ENCODE results near the gene AMACR. TPM values are rescaled to one million over a fixed set of nuclear protein-coding genes. Genes with fewer than 3 reads are reported as not detected.
A peak's percentile ranks its signal among the peaks of the same experiment; 100 is the strongest.

Gene AMACR
- total and polyA plus RNA-seq, 9 of the 15 experiments (the other 6 are each of a cell fraction or from before 2014, with no cell fraction given), result 0.72 to 4.6 (median 4.0) TPM

DNA sequence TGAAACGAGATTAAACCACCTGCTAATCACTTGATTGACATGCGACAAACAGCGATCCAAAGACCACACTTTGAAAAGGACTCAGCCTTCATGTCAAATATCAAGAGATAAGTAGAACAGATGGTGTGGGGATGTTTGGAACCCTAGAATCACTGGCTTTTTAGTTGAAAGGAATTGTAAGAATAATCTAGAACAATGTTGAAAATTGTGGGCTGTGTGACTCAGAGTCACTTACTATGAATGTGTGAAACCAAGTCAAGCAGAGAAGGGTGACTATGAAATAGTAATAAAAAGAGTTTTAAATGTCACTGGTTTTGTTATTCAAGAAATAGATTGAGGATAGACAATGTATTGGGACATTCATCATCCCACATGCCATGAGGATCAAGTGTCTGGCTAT, 49.3 kb upstream of the AMACR start:
- H3K36me3 ChIP-seq (ENCODE audit: control insufficient read depth, insufficient read depth, low read length), result no peaks in the 10 kb centered on the region
- no peak overlapping the region for H3K4me3 ChIP-seq
- in situ Hi-C loops (cut with MboI), result no loop called here
- TF ChIP-seq SPI1 (IDR thresholded peaks at IDR 0.05; ENCODE audit: borderline replicate concordance, low read depth, low read length) (no peak), CHD2 (IDR thresholded peaks at IDR 0.05; ENCODE audit: low read depth, low read length) (no peak), SIN3B (IDR thresholded peaks at IDR 0.05; ENCODE audit: low read depth) (no peak)
- TF ChIP-seq, protein P1, sequence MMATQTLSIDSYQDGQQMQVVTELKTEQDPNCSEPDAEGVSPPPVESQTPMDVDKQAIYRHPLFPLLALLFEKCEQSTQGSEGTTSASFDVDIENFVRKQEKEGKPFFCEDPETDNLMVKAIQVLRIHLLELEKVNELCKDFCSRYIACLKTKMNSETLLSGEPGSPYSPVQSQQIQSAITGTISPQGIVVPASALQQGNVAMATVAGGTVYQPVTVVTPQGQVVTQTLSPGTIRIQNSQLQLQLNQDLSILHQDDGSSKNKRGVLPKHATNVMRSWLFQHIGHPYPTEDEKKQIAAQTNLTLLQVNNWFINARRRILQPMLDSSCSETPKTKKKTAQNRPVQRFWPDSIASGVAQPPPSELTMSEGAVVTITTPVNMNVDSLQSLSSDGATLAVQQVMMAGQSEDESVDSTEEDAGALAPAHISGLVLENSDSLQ (IDR thresholded peaks at IDR 0.05), result 0 out of 2 replicates have a peak, but pooled peaks have one; percentile 15
- H3K27ac ChIP-seq (ENCODE audit: extremely low read depth, low read depth, low read length), result no peak overlapping the region
- no peak overlapping the region for H3K4me2 ChIP-seq (ENCODE audit: insufficient read depth, low read length)
- no peaks in the 10 kb centered on the region for H4K20me1 ChIP-seq (replicated peaks; ENCODE audit: control insufficient read depth, insufficient read depth, low read length)
- H3K79me2 ChIP-seq (ENCODE audit: control insufficient read depth, insufficient read depth, low read length), result no peaks in the 10 kb centered on the region
- no peaks in the 10 kb centered on the region for H3K9me1 ChIP-seq (ENCODE audit: control insufficient read depth, insufficient read depth, low read length)
- intact Hi-C loops (cut with micrococcal nuclease), result no loop called here
- ChIA-PET CTCF (ENCODE audit: low intra/inter-chr PET ratio) (no interaction called here), POLR2A (no interaction called here)
- no peaks in the 10 kb centered on the region for H3K4me1 ChIP-seq (replicated peaks in 1 of 2; ENCODE audit: control insufficient read depth in 2 of 2, insufficient read depth in 2 of 2, low read length in 2 of 2)
- no TSS peak for BruUV-seq (replicated peaks)
- no peaks in the 10 kb centered on the region for H3K27me3 ChIP-seq (ENCODE audit: control insufficient read depth in 2 of 2, insufficient read depth in 2 of 2, low read length in 2 of 2)
- 49% methylated on average over 3 of the region's 3 CpGs for WGBS (ENCODE audit: insufficient coverage, low coverage, missing lambda C conversion rate)
- FAIRE-seq (no peak), DNase-seq (ENCODE audit: extremely low read depth in 1 of 4, low spot score in 3 of 4) (no peak), ATAC-seq (no peak)
- 0 out of 2 replicates have a peak, but pooled peaks cover 4% of the 10 kb centered on the region for H3K9me3 ChIP-seq (replicated peaks; ENCODE audit: control insufficient read depth, insufficient read depth, low read depth, low read length)
- no peak overlapping the region for H3K9ac ChIP-seq (ENCODE audit: insufficient read depth in 1 of 2, low read depth in 2 of 2, low read length in 2 of 2)
- H2AFZ ChIP-seq (ENCODE audit: low read depth, low read length), result no peak overlapping the region

DNA sequence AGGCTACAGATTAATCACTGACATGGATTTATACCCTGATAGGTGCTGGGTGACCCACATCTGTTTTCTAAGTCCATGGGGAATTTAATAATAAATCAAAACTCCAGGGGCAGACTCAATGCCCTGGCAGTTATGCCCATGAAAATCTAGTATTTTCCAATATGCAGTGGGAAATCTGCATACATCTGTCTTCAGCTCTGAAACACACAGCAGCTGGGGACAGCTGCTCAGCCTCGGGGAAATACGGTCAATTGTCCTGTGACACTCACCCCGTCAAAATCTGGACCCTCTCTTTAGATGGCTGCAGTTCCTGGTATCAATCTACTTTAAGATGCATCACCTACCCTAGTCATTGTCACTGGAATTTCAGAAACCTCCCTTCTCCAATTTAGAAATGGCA, 47.8 kb upstream of the AMACR start:
- ChIA-PET POLR2A (no interaction called here), CTCF (ENCODE audit: low intra/inter-chr PET ratio) (no interaction called here)
- no peaks in the 10 kb centered on the region for H3K27me3 ChIP-seq (ENCODE audit: control insufficient read depth in 2 of 2, insufficient read depth in 2 of 2, low read length in 2 of 2)
- H3K36me3 ChIP-seq (ENCODE audit: control insufficient read depth, insufficient read depth, low read length), result no peaks in the 10 kb centered on the region
- in situ Hi-C loops (cut with MboI), result no loop called here
- no peak overlapping the region for H3K4me3 ChIP-seq
- no peak overlapping the region for H3K9ac ChIP-seq (ENCODE audit: insufficient read depth in 1 of 2, low read depth in 2 of 2, low read length in 2 of 2)
- H3K9me1 ChIP-seq (ENCODE audit: control insufficient read depth, insufficient read depth, low read length), result no peaks in the 10 kb centered on the region
- 10% methylated on average over 3 of the region's 3 CpGs for WGBS (ENCODE audit: insufficient coverage, low coverage, missing lambda C conversion rate)
- no peak for ATAC-seq
- no peaks in the 10 kb centered on the region for H4K20me1 ChIP-seq (replicated peaks; ENCODE audit: control insufficient read depth, insufficient read depth, low read length)
- H3K9me3 ChIP-seq (replicated peaks; ENCODE audit: control insufficient read depth, insufficient read depth, low read depth, low read length), result no peaks in the 10 kb centered on the region
- no peak for DNase-seq (ENCODE audit: extremely low read depth in 1 of 4, low spot score in 3 of 4)
- FAIRE-seq, result no peak
- no TSS peak for BruUV-seq (replicated peaks)
- intact Hi-C loops (cut with micrococcal nuclease), result no loop called here
- no peaks in the 10 kb centered on the region for H3K79me2 ChIP-seq (ENCODE audit: control insufficient read depth, insufficient read depth, low read length)
- H3K4me1 ChIP-seq (replicated peaks in 1 of 2; ENCODE audit: control insufficient read depth in 2 of 2, insufficient read depth in 2 of 2, low read length in 2 of 2), result no peaks in the 10 kb centered on the region
- no peak overlapping the region for H2AFZ ChIP-seq (ENCODE audit: low read depth, low read length)
- H3K27ac ChIP-seq (ENCODE audit: extremely low read depth, low read depth, low read length), result no peak overlapping the region
- H3K4me2 ChIP-seq (ENCODE audit: insufficient read depth, low read length), result no peak overlapping the region
- TF ChIP-seq TRIM24 (IDR thresholded peaks at IDR 0.05) (no peak), CBX1 (IDR thresholded peaks at IDR 0.05; ENCODE audit: low read depth) (no peak), FOXJ3 (CRISPR knock-in tag; IDR thresholded peaks at IDR 0.05) (no peak), NFRKB (IDR thresholded peaks at IDR 0.05; ENCODE audit: low read depth) (no peak), TBL1XR1 (IDR thresholded peaks at IDR 0.05; ENCODE audit: low read length in 2 of 2) (no peak), SRSF1 (IDR thresholded peaks at IDR 0.05; ENCODE audit: low read depth, low read length) (no peak), CAMTA2 (CRISPR knock-in tag; conservative IDR thresholded peaks at IDR 0.05) (no peak), FOXJ2 (tag; IDR thresholded peaks at IDR 0.05) (no peak)
- TF ChIP-seq, protein P2, sequence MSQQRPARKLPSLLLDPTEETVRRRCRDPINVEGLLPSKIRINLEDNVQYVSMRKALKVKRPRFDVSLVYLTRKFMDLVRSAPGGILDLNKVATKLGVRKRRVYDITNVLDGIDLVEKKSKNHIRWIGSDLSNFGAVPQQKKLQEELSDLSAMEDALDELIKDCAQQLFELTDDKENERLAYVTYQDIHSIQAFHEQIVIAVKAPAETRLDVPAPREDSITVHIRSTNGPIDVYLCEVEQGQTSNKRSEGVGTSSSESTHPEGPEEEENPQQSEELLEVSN (IDR thresholded peaks at IDR 0.05; ENCODE audit: borderline replicate concordance in 1 of 2, extremely low read depth in 1 of 2, insufficient read depth in 1 of 2, insufficient read length in 1 of 2, low read depth in 1 of 2, low read length in 1 of 2, poor library complexity in 1 of 2, severe bottlenecking in 1 of 2), result no peak
- TF ChIP-seq, protein P3, sequence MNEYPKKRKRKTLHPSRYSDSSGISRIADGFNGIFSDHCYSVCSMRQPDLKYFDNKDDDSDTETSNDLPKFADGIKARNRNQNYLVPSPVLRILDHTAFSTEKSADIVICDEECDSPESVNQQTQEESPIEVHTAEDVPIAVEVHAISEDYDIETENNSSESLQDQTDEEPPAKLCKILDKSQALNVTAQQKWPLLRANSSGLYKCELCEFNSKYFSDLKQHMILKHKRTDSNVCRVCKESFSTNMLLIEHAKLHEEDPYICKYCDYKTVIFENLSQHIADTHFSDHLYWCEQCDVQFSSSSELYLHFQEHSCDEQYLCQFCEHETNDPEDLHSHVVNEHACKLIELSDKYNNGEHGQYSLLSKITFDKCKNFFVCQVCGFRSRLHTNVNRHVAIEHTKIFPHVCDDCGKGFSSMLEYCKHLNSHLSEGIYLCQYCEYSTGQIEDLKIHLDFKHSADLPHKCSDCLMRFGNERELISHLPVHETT (CRISPR knock-in tag; conservative IDR thresholded peaks at IDR 0.05 in 1 of 2, IDR thresholded peaks at IDR 0.05 in 1 of 2), result no peak

Measured in K562 (cell line).